GM18870 (cell line): ENCODE results near the gene SIM1.

ENCODE experiments used
- ATAC-seq: cut with Tn5 transposase; IDR thresholded peaks from one replicate; pipeline ENCODE4 v1.9.1; 2021; ENCODE audit warnings: moderate library complexity; ENCODE audit not compliant: unreplicated experiment

SIM1 gene

DNA sequence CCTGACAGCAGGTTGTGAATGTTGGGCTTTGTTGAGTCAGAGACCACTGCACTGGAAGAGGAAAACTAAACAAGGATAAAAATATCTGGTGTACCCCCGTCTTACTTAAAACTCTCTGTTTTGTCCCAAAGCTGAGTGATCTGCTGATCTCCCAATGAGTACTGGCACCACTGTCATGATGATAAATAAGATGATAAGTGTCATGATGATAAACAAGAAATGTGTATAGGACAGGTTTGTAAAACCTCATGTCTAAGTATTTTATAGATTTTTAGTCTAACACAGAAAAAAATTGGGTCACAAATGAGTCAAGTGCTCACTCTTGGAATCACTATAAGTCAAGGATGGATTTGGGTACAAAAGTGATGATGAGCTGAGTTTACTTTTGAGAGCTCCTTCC lies 8.5 kb upstream of the SIM1 start:
- ATAC-seq: no peak

DNA sequence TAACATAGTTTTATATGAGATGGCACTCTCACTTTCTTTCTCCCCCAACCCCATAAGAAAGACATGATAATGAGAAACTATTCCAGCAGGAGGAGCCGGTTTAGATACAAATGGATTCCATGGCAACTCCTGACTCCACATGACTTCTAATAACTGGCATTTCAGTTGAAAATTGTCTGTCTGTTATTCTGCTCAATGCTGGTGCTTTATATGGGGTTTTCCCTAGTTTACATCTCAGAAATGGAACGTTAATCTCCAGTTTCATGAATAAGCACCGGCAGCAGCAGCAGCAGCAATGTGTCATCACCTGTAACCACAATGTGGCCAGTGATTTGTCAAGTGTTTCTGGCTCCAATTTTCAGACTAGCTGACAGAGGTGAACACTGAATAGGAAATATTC lies 8.0 kb upstream of the SIM1 start:
- ATAC-seq: peak; percentile 92

DNA sequence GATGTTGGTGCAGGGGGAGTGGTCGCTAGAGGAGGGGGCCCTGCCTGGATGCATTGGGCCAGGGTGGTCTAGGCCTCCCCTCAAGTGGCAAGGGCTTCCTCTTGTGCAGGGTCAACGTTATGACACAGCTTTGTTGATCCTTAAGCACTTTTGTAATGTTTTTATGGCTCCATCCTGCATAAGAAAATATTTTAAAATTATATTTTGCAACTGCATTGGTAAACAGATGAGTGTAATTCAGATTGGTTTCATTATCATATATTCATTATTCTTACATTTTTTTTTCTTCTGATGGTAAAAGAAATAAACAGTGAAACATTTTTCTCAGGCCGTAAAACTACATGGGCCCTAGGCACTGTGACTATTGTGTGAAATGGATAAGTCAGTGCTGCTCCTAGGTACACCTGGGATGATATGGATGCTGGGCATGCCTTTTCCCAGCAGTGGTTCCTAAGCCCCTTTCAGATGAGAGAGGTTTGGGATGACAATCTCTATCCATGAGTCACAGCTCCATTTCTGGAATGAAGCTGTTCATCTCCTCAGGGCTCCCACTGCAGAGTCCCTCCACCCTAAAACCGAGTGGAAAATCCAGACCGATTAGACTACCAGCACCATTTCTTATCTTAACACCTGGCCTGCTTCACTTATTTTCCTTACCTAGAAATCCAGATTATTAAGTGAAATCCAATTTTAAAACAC lies 5.8 kb upstream of the SIM1 start:
- ATAC-seq: no peak

DNA sequence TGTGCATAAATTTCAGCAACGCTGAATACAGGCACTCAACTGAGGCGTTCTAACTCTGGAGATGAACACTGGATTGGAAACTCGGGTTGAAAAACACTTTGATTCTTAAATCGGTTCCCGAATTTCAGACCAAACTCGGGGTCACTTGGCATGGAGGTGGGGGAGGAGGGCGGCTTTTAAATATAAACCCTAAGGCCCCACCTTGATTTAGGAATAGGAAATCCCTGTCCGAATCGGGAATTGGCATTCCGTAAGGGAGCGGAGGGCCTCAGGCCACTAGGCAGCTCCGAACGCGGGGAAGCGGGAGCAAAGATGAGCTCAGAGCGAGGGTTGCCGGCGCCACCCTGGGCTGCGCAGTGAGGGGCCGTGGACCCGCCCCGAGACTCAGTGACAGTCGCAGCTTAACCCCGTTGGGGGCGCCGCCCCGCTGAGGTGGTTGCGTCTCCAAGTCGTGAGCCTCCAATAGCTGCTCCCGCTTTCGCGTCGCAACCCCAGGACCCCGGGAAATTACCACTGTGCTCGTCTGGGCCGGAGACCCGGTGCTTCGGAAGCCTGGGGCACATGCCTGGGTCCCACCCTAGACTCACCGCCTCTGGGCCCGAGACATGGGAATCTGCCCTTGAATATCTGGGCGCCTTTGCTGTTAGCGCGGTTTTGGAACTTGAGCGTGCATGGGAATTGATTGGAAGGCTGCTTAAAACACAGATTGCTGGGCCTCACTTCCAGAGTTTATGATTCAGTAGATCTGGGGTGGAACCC lies 4.6 kb upstream of the SIM1 start:
- ATAC-seq: no peak

DNA sequence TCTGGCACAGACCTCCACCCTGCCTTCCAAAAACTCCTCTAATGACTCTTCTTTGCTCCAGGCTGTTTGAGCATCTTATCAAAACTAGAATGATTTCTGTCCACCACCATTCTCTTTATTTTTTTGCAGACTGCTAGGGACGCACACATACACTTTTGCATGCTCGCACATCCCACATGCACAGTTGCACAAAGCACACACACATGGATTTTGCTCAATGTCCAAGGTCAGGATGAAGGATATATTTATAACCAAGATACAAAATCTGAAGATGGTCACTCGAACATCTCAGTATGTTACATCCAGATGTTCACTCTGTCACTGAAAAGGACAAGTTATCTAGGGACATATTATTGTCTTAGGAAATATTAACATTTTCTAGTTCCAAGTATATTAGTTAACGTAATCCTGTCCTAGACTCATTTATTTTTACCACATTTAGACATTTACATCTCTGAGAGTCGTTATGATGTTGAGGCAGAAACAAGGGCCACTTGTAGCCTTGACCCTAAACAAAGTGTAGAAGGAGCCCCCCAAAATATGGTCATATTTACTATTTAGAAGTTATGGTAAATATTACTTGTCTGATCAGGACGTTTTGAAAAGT lies 3.4 kb upstream of the SIM1 start:
- ATAC-seq: no peak

DNA sequence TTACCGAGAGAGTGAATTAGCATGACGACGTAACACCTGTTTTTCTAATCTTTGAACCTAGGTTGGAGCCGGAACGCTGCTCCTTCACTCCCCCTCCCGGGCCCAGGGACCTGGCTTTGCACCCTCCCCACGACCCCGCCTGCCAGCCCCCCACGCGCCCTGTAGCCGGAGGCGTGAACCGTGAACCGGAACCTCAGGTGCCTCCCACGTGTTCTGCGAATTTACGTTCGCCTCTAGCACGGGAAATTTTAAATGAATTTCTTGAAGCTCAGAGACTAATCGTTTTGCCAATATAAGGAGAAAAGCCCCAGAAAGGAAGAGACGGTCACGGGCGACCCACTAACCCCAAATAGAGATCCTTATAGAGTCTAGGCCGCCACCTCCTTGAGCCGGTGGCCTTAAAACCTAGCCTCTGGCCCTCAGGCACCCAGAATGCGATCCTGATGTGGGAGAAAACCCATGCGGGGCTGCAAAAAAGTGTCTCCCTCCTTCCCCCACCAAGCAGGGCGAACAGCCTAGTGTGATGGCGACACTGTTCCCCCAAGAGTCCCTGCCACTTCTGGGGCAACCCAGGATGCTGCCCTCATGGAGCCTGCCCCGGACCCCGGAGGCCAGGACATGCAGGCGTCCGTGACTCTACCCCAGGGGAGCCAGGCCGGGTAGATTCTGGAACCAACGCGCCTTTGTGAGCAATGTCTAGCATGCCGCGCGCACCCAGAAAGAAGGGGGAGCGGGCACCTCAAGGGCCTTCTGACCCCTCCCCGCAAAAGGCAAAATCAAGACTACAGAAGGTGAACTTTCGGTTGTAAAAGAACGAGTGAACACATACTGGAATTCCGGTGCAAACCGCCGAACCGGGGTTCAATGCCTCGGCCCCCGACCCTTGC lies 2.7 kb upstream of the SIM1 start:
- ATAC-seq: no peak

DNA sequence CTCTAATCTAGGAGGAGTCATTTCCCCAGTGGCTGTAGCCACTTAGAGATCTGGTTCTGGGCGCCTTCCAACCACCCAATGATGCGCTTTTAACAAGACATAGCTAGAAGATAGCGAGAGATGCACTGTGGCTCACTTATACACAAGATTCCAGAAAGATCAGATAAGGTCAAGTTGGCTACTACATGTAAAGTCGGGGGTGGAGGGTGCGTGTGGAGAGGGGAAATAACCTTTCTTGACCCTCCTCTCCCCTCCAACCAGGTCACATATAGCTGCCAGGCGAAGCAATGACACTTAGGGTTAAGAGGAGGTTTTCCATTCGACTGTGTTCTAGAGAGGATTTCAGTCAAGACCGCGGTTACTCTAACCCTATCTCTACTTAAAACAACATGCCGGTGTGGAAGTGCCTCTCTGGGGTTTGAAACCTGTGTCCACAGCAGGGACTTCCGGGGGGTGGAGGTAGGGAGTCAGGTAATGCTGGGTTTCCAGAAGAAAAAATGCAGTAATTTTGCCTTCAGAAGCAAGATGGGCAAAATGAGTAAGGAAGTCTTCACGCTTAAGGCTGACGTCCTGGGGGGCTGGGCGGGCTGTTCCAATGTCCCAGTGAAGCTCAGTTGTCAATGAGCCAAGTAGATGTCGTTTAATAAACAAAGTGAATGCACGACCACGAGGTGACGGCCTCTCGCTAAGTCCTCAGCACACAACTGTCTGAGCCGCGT lies 1.8 kb upstream of the SIM1 start:
- ATAC-seq: no peak

DNA sequence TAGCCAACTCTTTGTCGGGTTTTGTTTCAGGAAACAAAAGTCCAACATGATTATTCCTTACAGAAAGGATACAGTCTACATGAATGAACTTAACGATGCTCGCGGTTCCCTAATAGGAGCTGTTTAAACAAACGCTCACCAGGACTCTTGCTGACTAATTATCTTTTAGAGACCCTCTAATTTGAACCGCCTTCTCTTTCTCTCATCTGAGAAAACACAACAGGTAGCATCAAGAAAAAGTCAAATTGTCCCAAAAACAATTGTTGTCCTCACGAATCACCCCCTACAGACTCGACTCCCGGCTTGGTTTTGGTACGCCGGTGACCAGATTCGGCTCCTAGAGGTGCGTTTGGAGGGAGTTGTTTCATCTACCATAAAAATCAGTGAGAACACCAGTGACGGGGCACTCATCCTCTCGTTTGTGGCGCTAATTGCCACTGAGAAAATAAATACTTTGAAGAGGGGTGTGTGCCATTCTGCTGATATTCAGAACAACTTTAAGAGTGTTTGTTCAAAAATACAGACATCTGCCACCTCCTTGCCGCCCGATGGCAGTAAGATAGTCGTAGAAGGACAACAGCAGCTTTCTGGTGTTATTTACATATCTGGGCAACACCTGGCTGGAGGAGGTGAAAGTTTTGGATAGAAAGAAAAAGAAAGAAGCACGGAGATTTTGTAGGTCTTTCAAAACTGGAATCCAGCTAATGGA lies 1.1 kb upstream of the SIM1 start:
- ATAC-seq: no peak

DNA sequence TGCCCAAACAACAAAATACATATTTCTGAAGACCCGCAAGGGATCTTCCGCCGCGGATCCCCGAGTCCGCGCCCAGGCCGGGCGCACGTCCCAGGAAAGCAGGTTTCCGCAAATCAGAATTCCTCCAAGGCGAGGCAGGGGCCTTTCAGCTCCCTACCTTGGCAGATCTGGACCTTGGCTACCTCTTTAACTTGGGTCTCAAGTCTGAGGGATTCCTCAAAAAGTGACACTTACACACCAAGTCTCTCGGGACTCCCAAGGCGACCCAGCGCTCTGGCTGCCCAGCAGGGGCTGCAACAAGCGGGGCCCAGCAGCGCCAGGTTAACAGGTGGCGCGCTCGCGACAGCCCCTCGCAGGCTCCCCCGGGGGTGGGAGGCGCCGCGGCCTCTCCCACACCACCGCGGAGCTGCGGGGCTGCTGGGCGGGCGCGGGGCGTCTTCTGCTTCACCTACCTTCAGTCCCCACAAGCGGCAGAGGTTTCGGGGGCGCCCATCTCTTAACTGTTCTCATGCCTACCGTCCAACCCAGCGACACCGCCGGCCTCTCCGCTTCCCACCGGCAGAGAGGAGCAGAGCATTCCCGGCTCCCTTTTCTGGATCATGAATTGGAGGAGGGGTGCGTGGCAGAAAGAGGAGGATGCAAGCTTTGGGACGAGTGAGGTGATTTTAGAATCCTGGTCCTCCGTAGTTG lies 414 bp downstream of the SIM1 start:
- ATAC-seq: no peak

DNA sequence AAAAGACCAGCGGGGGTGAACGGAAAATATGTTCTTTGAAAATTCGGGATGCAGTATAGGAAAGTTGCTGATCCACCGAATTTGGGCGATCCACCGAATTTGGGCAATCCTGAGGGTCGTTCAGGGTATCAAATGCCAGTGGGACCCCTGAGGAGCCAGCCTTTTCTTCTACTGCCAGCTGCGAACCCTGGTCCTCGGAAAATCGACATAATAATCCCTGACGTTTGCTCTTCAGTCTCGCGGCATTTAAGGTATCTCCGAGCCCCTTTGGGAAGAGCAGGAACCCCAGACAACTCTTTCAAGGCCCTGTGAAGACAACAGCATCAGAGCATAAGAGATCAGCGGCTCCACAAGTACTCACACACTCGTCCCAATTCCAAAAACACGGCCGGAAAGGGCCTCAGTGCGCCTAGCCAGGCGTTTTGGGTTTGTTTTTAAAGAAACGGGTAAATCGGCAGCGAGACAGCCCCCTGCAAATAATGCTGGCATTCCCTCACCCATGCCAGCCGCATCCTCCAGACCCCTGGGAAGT lies 1.0 kb downstream of the SIM1 start:
- ATAC-seq: no peak

DNA sequence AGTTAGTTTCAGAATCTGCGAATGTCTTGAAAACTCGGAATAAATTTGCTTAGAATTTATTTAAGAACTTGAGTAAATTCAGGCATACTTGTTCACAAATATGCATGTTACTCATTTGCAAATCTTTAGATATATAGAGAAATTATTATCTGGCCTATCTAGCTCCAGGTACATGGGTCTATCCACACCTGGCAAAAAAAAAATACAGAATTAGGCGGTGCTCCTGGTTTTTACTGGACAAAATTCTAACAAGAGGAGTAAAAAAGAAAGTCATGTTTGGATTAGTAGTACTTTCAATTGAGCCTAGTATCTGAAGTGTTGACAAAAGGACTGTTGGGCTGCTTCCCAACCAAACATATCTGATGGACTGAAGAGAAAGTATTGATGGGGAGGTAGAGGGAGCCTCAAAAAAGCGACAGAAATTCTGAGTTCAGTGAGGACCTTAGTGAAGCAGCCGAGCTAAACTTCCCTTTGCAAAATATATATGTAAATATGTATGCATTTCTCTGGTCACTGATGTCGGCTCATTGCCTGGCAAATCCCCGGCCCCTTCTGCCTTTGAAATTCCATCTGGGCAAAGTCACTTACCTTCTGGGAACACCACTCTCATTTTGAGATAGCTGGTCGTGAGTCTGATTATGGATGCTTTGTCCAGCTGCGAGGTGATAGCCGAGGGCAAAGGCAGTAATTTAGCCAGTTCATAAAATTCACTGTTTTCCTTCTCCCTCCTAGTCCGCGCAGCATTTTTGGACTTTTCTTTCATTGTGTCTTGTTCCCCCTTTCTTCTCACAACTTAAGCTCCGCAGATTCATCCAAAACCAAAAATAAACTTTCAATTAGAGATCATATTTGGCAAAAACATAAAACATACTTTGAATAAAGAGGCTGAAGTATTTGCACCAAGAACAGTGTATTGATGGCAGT lies 1.8 kb downstream of the SIM1 start:
- ATAC-seq: no peak

DNA sequence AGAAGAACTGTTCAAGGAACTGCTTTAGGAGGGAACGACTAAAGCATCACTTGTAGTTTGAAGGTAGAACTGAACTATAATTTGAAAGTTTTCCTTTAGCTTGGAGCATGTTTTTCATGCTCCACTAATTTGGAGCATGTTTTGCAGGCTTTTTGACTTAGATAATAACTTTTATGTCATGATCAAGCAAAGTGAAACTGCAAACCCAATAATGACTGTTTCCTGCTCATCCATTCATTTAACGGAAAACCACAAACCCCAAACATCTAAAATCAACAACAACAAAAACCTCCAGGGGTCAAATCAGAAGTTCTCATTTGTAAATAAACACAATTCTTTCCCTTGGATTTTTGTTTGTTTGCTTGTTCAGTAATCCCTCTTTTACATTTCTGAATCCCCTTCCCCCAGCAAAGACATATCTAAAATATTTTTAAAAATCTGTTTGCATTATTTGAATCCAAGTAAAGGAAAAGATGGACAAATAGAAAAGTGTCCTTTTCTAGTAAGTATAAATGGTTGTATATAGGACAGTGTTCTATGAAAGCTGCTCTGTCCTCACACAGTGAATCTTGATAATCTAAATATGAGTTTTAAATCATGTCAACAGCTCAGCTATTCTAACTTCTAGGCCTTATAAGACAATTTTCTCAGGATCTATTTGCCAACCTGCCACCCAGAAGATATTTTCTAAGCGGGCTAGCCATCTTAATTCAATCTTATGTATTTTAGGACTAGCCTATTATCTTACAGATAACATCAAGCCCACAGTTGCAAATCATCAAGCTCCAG lies 2.6 kb downstream of the SIM1 start:
- no peak for ATAC-seq

DNA sequence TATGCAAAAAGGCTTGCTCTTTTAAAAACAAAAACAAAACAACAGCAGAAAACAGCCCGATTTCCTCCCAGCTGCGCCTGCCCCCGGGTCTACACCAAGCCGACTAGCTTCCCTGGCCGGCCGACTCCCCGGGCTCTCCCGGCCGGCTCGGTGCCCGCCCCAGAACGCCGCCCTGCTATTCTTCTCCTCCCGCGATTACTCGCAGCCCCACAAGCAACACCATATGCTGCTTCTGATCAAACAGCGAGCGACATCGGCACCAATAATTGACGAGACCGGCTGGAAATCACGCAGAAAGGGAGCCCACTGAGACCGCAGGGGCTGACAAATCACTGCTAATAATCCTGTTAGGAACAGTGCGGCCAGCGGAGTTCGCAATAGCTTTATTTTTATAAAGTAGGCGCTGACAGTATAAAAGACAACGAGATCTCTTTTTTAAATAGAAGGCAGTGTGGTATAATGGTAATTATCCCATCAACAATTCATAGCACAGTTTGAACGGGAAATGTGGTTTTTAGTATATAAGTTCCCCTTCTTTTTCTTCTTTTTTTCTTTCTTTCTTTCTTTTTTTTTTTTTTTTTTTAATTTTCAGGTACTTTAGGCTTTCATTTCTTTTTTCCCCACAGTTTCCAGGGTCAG lies 3.3 kb downstream of the SIM1 start:
- no peak for ATAC-seq

DNA sequence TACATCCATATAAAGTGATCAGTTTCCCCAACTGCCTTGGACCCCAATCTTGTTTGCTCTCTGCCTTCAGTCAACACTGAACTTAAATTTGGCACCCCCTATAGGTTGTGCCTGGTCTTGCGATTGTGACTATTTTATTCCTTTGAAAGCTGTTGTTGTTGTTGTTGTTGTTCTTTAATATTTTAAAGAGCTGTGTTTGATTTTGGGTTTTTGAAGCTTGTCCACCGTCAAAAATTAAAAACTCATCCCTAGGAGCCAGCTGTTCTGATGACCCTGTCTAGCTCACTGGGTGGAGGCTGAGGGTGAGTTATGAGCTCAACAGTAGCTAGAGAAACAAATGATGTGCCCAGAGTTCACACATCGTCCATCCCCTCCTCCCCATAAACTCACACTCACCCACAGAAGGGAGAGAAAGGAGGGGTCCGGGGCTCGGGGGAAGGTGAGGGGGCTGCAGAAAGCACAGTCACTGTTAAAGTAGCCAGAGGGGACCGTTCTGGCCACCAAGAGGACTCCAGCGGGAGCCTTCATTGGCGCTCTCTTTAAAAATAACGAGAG lies 4.0 kb downstream of the SIM1 start:
- no peak for ATAC-seq

DNA sequence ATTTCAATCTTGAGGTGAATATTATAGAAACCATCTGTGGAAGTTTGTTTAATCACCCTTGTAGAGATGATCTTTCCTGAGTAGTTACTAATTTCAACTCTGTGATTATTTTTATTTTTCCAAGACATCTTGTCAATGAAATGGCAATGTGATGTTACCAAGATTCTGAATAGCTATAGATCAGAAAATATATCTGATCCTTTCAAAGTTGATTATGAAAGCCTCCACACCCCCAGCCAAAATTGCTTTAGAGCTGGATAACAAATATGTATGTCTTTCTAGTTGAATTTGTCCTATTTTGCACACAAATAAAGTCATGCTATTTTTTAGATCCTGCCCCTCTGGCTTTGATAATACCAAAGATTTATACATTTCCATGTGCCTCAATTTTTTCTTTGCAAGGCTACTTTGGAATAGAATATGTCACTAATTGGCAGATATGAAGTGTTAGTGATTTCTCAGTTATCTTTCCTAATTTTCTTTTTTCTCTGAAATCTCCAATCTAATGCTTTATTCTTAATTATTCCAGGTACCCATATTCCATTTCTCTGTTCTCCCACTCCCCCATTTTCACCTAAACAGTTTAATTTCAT lies 5.0 kb downstream of the SIM1 start:
- no peak for ATAC-seq
